Measurements from ENCODE around the gene LAMB3. TPM values are rescaled to one million over a fixed set of nuclear protein-coding genes. Genes with fewer than 3 reads are reported as not detected.

The LAMB3 gene
- total RNA-seq, 1 donor from 2014 or later, result 12.5 TPM

DNA sequence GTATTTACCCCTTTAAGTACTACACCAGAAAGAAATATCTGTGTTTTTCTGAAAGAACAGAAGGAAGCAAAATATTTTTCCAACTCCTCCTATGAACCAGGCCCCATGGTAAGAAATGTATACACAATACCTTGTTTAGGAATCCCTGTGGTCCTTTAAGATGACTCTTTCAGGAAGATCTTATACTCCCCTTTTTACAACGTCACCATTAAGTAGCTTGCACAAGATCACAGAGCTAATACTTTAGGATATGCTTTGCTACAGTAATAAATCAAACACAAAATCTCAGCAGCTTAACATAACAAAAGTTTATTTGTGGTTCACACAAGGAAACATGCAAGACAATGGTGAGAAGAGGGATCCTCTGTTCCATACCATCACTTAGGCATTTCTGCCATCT lies 8.8 kb upstream of the LAMB3 start:
- Mint-ChIP-seq H3K4me3 (ENCODE audit: low read depth) (no peak overlapping the region), H3K9me3 (ENCODE audit: low read depth) (no peaks in the 10 kb centered on the region), H3K27ac (no peak overlapping the region), H3K36me3 (ENCODE audit: insufficient read depth) (no peaks in the 10 kb centered on the region), H3K4me1 (ENCODE audit: low read depth) (peaks cover 7% of the 10 kb centered on the region), H3K27me3 (peaks cover 3% of the 10 kb centered on the region)
- no peak for DNase-seq (ENCODE audit: low spot score, unreplicated experiment)
- TF ChIP-seq, protein P1, sequence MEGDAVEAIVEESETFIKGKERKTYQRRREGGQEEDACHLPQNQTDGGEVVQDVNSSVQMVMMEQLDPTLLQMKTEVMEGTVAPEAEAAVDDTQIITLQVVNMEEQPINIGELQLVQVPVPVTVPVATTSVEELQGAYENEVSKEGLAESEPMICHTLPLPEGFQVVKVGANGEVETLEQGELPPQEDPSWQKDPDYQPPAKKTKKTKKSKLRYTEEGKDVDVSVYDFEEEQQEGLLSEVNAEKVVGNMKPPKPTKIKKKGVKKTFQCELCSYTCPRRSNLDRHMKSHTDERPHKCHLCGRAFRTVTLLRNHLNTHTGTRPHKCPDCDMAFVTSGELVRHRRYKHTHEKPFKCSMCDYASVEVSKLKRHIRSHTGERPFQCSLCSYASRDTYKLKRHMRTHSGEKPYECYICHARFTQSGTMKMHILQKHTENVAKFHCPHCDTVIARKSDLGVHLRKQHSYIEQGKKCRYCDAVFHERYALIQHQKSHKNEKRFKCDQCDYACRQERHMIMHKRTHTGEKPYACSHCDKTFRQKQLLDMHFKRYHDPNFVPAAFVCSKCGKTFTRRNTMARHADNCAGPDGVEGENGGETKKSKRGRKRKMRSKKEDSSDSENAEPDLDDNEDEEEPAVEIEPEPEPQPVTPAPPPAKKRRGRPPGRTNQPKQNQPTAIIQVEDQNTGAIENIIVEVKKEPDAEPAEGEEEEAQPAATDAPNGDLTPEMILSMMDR (IDR thresholded peaks at IDR 0.05; ENCODE audit: unreplicated experiment), result no peak

DNA sequence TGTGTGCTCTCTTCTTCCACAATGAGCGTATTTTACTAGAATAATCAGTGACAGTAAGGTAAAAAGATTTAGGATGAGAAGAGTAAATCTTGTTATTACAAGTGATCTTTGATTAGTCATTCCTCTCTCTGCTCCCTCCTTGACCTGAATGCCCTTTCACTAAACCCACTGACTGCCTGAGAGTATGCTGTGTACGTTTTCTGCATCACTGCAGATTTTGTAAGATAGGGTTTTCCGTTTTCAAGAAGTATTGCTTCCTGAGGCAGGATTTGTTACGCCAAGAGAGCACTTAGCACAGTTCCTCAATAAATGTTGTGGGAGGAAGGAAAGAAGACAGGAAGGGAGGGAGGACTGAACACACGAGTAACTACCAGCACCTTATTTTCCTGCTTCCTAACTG lies 7.7 kb upstream of the LAMB3 start:
- no peak overlapping the region for H3K27ac Mint-ChIP-seq

DNA sequence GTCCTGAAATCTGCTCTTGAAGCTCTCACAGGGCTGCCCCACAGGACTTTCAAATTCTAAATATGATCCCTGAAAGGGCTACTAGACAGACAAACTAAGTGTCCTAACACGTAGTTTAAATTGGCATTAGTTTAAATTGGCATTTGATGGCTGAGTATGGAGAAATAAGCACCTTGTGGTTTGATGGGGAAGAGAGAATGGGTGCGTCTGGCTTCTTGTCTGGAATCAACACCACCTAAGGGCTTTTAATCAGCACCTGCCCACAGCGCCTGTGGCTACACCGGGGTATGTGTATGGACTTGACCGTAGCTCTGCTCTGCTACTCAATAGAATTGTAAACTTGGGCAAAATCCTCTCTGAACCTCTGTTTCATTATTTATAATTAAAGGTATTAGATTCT lies 5.7 kb upstream of the LAMB3 start:
- no peak for DNase-seq (ENCODE audit: low spot score, unreplicated experiment)
- no peaks in the 10 kb centered on the region for H3K9me3 Mint-ChIP-seq (ENCODE audit: low read depth)
- peaks cover under 1% of the 10 kb centered on the region for H3K27me3 Mint-ChIP-seq
- no peaks in the 10 kb centered on the region for H3K36me3 Mint-ChIP-seq (ENCODE audit: insufficient read depth)
- no peak overlapping the region for H3K27ac Mint-ChIP-seq
- peaks cover 30% of the 10 kb centered on the region for H3K4me1 Mint-ChIP-seq (ENCODE audit: low read depth)
- TF ChIP-seq, protein P1 (IDR thresholded peaks at IDR 0.05; ENCODE audit: unreplicated experiment), result no peak
- H3K4me3 Mint-ChIP-seq (ENCODE audit: low read depth), result no peak overlapping the region

More for the DNA sequence above, 7.7 kb upstream of the LAMB3 start:
- H3K36me3 Mint-ChIP-seq (ENCODE audit: insufficient read depth), result no peaks in the 10 kb centered on the region
- H3K27me3 Mint-ChIP-seq, result peaks cover 3% of the 10 kb centered on the region
- no peak for DNase-seq (ENCODE audit: low spot score, unreplicated experiment)
- H3K4me1 Mint-ChIP-seq (ENCODE audit: low read depth), result peaks cover 14% of the 10 kb centered on the region
- H3K4me3 Mint-ChIP-seq (ENCODE audit: low read depth), result no peak overlapping the region
- TF ChIP-seq, protein P1 (IDR thresholded peaks at IDR 0.05; ENCODE audit: unreplicated experiment), result no peak
- H3K9me3 Mint-ChIP-seq (ENCODE audit: low read depth), result no peaks in the 10 kb centered on the region

DNA sequence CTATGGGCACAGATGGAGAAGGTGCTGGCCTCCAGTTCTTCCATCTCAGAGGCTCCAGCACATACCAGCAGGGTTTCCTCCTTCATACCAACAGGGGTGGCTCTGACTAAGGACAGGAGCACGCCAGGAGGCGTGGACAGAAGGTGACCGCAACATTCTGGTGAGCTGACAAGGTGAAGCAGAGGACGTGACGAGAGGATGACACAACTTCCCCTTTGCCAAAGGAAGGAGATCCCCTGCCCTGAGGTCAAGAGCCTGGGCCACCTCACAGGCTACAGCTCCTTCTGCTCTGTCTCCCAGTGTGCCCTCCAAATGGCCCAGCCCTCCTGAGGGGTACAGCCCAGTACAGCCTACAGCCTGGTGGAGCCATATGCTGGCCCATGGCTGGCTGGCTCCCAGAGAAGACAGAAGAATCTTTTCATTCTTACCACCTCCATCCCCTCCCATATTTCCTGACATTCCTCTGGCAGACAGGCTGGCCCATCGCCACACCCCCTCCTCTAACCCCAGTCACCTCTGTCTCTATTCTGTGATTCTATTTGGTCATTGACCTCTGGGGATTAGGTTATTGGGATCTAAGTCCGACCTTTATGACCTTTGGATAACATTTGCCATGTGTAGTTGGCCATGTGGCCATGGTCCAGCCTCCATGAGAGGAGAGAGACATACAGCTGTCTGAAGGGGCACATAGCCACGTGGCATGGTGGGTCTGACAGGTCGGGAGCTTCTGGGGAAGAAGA lies 5.1 kb upstream of the LAMB3 start:
- Mint-ChIP-seq H3K4me3 (ENCODE audit: low read depth) (no peak overlapping the region), H3K27me3 (no peaks in the 10 kb centered on the region), H3K36me3 (ENCODE audit: insufficient read depth) (no peaks in the 10 kb centered on the region), H3K27ac (peak overlapping the region; percentile 10), H3K9me3 (ENCODE audit: low read depth) (no peaks in the 10 kb centered on the region), H3K4me1 (ENCODE audit: low read depth) (peaks cover 35% of the 10 kb centered on the region)
- TF ChIP-seq, protein P1 (IDR thresholded peaks at IDR 0.05; ENCODE audit: unreplicated experiment), result no peak
- no peak for DNase-seq (ENCODE audit: low spot score, unreplicated experiment)

DNA sequence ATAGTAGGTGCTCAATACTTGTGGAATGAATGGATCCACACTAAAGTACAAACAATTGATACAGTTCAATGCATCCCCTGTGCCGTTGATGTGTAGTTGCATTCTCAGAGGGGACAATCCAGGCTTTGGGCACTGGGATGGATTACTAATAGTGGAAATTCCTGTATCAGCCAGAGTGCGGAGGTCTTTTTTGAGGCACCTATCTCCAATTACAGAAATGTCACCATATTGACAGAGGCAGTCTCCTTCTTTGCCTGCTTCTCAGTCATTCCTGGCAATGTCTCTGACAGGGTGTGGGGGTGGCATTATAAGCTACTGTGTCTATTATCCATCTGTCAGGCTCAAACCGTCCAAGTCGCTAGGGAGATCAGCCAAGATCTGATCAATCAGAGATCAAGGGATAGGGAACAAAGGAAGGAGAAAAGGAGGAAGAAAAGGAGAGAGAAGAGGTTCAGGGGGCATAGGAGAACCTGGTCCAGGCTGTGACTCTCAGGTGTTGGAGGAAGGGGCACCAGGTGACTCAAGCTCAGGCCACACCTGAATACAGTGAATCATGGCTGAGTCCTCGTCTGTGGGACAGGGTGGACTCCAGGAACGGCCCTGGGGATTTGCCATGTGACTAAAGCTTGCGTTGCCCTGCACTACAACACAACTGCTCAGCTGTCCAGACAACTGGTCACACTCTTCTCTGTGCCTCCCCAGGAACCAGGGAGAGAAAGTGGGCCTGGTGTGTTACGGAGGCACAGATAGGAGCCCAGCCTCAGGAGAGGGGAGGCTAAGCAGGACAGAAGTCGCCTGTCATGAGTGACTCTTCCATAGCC lies 3.4 kb upstream of the LAMB3 start:
- H3K27ac Mint-ChIP-seq, result peak overlapping the region; percentile 93
- peaks cover 43% of the 10 kb centered on the region for H3K4me1 Mint-ChIP-seq (ENCODE audit: low read depth)
- no peak overlapping the region for H3K4me3 Mint-ChIP-seq (ENCODE audit: low read depth)
- TF ChIP-seq, protein P1 (IDR thresholded peaks at IDR 0.05; ENCODE audit: unreplicated experiment), result no peak
- no peaks in the 10 kb centered on the region for H3K36me3 Mint-ChIP-seq (ENCODE audit: insufficient read depth)
- no peaks in the 10 kb centered on the region for H3K9me3 Mint-ChIP-seq (ENCODE audit: low read depth)
- H3K27me3 Mint-ChIP-seq, result no peaks in the 10 kb centered on the region
- DNase-seq (ENCODE audit: low spot score, unreplicated experiment), result no peak

Data from progenitor cell of endocrine pancreas (in vitro differentiated cells).